Limb (tissue), 2 donors: ENCODE results near the gene S100PBP.

Source experiments
- DNase-seq, 2 donors: peaks; one replicate each; pipeline ENCODE4 v3.0.0-alpha.2; 2016; ENCODE audit errors: extremely low spot score in 2 of 2

The S100PBP gene

DNA sequence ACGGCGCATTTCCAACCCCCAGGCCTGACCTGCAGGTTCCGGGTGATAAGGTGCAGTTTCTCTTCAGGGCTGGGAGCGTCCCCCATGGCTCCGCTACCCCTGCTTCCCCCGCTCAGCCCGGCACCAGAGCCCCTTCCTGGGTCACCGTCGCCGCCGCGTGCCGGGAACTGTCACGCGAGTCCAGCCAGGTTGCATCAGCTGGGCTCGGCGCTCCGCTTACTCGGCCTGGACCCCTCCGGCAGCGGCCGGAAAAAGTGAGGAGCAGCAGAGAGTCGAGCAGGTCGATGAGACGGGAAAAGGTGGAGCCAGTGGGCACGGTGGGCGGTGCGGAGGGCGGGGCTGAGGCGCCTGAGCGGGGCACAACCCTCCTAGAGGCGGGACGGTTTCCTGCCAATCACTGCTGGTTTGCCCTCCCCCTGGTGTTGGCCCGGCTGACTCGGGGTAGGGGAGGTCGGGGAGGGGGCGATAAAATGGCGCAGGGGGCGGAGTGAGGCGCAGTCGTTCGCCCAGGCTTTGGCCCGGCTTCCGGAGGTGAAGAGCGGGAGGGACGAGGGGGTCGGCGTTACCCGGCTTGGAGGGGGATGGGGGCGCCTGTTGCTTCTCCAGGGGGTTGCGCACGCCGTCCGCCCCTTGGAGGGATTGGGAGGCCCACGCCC lies at the start of gene S100PBP, which contains the start of gene YARS1:
Gene S100PBP (plus strand): TSS at position 495 of the 656 bp plus-strand sequence. CDS start 8,447 bp downstream, outside the sequence.
Gene YARS1 (minus strand): TSS at position 200 of the 656 bp plus-strand sequence. CDS start 114 bp downstream, at position 86.
- peak; percentile 98 to 100 for DNase-seq

DNA sequence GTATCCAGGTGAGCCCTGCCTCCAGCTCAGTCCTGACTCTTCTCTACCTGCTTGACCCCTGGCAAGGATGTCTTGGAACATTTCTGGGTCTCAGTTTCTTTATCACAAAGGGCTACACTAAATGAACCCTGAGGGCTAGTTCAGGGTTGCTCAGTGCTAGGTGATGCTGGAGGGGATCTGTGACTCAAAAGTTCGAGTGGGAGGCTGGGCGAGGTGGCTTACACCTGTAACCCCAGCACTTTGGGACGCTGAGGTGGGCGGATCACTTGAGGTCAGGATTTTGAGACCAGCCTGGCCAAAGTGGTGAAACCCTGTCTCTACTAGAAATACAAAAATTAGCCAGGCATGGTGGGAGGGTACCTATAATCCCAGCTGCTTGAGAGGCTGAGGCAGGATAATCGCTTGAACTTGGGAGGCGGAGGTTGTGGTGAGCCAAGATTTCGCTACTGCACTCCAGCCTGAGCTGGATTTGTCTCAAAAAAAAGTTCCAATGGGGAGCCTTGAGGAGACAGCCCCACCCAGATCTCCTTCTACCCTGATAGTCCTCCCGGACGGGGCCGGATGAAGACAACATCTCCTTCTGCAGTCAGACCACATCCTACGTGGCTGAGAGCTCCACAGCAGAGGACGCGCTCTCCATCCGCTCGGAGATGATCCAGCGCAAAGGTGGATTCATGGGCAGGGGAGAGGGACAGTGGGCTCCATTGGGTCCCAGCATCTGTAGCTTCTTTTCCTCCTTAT lies 49.2 kb upstream of the S100PBP start:
- DNase-seq = no peak

DNA sequence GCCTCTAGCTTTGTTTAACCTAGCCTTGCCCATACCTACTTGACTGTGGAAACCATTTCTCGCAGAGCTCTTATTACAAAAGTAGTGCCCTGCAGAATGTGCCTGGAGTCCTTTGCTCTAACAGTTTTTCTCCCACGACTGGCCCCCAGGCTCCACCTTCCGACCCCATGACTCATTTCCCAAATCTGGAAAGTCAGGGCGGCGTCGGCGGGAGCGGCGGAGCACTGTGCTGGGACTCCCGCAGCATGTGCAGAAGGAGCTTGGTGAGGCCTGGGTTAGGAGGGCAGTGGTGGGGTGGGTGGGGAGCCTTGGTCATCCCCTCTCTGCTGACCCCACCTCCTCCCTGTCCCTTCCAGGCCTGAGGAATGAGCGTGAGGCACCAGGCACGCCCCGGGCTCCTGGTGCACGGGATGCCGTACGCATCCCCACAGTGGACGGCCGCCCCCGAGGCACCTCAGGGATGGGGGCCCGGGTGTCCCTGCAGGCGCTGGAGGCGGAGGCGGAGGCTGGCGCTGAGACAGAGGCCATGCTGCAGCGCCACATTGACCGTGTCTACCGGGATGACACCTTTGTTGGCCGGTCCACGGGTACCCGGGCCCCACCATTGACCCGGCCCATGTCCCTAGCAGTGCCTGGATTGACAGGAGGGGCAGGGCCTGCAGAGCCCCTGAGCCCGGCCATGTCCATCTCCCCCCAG lies 47.8 kb upstream of the S100PBP start:
- DNase-seq = peak in 1 of 2 donors; percentile 37

DNA sequence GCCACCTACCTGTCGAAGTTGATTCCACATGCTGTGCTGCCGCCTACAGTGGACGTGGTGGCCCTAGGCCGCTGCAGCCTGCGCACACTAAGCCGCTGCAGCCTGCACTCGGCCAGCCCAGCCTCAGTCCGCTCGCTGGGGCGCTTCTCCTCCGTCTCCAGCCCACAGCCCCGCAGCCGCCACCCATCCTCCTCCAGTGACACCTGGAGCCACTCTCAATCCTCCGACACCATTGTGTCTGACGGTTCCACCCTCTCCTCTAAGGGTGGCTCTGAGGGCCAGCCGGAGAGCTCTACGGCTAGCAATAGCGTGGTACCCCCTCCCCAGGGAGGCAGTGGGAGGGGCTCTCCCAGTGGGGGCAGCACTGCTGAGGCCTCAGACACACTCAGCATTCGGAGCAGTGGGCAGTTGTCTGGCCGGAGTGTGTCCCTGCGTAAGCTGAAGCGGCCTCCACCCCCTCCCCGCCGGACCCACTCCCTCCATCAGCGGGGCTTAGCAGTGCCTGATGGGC lies 47.2 kb upstream of the S100PBP start:
- DNase-seq = peak in 1 of 2 donors; percentile 24

DNA sequence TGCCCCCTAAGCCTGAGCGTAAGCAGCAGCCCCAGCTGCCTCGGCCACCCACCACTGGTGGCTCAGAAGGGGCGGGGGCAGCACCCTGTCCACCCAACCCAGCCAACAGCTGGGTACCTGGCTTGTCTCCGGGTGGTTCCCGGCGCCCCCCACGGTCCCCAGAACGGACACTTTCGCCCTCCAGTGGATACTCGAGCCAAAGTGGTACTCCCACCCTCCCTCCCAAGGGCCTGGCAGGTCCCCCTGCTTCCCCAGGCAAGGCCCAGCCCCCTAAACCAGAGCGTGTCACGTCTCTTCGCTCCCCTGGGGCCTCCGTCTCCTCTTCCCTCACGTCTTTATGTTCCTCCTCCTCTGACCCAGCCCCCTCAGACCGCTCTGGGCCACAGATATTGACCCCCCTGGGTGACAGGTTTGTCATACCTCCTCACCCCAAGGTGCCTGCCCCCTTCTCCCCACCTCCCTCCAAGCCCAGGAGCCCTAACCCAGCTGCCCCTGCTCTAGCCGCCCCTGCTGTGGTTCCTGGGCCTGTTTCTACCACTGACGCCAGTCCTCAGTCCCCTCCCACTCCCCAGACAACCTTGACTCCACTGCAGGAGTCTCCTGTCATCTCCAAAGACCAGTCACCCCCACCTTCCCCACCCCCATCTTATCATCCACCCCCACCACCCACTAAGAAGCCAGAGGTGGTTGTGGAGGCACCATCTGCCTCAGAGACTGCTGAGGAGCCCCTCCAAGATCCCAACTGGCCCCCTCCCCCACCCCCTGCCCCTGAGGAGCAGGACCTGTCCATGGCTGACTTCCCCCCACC lies 46.5 kb upstream of the S100PBP start:
- DNase-seq = peak in 1 of 2 donors; percentile 30

DNA sequence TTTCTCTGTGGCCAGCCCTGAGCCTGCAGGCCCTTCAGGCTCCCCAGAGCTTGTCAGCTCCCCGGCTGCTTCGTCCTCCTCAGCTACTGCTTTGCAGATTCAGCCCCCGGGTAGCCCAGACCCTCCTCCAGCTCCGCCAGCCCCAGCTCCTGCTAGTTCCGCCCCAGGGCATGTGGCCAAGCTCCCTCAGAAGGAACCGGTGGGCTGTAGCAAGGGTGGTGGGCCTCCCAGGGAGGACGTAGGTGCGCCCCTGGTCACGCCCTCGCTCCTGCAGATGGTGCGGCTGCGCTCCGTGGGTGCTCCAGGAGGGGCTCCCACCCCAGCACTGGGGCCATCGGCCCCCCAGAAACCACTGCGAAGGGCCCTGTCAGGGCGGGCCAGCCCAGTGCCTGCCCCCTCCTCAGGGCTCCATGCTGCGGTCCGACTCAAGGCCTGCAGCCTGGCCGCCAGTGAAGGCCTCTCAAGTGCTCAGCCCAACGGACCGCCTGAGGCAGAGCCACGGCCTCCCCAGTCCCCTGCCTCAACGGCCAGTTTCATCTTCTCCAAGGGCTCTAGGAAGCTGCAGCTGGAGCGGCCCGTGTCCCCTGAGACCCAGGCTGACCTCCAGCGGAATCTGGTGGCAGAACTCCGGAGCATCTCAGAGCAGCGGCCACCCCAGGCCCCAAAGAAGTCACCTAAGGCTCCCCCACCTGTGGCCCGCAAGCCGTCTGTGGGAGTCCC lies 45.7 kb upstream of the S100PBP start:
- DNase-seq = peak in 1 of 2 donors; percentile 39

DNA sequence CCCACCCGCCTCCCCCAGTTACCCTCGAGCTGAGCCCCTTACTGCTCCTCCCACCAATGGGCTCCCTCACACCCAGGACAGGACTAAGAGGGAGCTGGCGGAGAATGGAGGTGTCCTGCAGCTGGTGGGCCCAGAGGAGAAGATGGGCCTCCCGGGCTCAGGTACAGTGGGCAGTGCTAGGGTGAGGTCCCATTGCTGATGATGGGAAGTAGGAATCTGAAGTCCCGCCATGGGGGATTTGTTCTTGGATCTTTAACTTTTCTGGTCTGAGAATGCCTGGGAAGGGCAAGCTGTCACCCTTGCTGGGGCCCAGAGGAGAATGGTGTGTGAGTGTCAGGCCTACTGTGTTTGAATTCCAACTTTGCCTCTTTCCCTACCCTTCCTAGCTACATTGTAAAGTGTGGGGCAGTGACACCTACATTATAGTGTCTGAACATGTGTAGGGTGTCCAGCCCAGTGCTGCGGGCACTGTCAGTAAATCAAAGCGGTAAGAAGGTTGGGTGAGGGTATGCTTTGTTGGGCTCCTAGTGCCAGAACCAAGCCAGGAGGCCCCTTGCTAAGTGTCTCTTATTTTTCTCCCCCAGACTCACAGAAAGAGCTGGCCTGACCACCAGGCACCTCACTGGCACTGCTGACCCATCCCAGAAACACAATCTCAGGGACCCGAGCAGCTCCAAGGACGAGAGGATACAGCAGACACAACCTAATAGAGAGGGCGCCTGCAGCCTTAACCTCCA lies 45.0 kb upstream of the S100PBP start:
- no peak for DNase-seq

DNA sequence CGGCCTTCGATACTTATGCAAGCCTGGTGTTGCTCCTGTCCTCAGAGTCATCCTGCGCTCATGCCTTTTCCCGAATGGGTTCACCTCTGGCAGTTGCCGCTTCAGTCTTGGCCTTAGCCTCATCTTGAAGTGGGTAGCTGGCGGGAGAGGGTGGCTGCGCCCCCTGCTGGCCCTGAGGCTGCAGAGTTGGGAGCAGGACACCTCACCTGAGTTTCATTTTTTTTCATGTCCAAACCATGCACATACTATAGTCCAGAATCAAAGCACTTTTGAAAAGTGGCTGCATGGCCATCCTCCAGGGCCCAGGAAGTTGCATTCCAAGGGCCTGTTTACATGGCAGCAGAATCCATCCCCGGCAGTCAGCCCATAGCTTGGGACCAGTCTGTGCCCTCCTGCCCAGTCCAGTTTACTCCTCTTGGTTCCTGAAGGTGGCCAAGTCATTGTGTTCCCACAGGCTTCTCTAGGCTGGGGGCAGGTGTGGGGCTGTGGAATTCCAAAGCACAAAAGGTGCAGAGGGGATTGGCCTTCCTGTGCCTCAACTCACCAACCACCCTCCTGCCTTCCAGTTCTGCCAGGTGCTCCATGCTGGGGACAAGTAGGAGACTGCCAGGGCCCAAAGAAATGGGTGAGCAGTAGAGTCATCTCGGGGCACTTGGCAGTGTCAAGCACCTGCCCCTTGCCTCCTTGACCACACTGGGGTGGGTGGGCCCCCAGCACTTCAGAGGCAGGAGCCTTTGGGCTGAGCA lies 44.3 kb upstream of the S100PBP start:
- peak; percentile 64 to 87 for DNase-seq

DNA sequence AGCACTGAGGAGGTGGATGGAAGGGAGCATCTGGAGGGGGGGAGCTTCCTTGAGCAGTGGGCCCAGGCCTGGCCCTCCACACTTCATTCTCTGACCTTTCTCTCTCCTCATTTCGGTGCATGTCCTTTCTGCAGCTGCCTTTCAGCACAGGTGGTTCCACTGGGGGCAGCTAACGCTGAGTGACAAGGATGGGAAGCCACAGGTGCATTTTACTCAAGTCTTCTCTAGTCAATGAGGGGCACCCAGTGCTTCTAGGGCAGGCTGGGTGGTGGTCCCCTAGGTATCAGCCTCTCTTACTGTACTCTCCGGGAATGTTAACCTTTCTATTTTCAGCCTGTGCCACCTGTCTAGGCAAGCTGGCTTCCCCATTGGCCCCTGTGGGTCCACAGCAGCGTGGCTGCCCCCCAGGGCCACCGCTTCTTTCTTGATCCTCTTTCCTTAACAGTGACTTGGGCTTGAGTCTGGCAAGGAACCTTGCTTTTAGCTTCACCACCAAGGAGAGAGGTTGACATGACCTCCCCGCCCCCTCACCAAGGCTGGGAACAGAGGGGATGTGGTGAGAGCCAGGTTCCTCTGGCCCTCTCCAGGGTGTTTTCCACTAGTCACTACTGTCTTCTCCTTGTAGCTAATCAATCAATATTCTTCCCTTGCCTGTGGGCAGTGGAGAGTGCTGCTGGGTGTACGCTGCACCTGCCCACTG lies 43.5 kb upstream of the S100PBP start:
- DNase-seq = no peak

DNA sequence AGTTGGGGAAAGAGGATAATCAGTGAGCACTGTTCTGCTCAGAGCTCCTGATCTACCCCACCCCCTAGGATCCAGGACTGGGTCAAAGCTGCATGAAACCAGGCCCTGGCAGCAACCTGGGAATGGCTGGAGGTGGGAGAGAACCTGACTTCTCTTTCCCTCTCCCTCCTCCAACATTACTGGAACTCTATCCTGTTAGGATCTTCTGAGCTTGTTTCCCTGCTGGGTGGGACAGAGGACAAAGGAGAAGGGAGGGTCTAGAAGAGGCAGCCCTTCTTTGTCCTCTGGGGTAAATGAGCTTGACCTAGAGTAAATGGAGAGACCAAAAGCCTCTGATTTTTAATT lies 43.0 kb upstream of the S100PBP start:
- no peak for DNase-seq

DNA sequence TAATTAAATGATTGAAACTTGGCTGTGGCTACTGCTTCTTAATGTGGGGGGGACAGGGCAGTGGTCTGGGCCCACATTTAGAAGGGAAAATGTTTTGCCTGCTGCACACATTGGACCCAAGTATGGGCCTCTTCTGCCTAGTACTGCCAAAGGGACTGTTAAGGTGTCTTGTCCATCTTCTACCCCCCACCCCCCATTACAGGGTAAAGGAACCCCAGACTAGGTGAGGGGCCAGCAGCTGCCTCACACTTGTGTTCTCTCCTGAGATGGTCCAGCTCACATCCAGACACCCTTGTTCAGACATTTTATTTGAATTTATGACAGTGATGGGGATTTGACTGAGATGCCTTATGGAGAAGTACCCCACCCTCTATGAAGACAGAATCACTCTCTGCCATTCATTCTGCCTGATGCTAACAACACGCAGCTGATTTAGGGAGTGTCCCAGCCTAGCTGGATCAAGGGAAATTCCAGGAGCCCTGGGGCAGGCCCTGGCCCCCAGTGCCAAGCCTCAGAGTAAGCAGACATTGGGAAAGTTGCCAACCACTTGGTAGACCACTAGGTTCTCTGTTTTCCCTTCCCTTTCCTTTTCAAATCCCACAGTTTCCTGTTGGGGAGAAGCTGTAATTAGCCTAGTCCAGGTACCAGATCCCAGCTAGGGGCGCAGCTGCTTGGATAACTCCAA lies 42.4 kb upstream of the S100PBP start:
- DNase-seq = peak; percentile 39 to 44

DNA sequence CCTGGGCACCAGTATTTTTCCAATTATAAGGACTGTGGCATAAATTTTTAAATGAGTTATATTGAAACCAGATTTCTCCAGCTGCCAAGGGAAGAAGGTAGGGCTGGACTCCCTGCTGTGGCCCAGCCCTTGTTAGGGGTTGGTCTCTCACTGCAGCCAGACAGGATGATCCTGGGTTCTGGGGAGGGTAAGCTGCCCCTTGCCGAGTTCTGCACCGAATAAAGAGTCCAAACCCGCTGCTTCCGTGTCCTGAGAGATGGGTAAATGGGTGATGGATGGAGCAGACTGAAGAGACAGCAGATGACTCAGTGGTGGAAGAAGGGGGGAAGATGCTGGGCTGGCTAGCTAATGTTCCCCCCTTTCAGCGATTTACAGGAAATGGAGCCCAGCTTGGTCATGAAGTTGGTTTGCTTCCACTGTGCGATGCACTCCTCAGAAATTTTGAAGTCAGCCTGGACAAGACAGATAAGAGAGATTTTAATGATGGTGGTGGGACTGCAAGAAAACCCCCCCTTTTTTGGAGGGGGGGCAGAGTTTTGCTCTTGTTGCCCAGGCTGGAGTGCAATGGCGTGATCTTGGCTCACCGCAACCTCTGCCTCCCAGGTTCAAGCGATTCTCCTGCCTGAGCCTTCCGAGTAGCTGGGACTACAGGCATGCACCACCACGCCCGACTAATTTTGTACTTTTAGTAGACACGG lies 41.7 kb upstream of the S100PBP start:
- no peak for DNase-seq

DNA sequence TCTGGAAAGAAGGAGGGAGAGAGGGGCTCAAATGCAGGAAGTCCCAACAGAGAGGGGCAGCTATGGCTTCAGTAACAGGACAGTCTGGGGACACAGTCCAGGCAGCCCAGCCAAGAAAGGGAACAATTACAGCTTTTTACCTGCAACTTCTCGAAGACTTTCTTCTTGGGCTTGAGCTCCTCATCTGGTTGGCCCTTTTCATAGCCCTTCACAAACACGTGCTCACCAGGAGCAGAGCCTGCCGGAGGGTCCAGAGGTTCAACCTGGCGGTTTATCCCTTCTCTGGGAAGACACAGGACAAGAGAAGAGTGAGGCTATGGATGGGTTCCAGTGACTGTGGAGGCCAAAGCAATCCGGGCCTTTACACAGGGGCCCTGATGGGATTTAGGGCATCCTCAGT lies 38.2 kb upstream of the S100PBP start:
- DNase-seq = no peak

DNA sequence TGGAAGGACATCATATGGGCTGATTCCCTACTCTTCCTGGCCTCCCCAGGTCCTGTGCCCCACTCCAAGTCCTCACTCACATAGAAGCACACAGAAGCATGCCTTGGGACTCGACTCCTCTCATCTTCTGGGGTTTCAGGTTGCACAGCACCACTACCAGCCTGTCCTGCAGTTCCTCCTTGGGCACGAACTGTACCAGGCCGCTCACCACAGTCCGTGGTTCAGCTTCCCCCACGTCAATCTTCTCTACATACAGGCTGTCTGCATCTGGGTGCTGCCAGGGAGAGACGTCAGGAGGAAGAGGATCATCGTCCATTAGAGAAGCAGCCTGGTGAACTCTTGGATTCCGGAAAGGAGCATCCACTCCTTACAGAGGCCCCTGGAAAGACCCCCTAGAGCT lies 37.4 kb upstream of the S100PBP start:
- DNase-seq = no peak

DNA sequence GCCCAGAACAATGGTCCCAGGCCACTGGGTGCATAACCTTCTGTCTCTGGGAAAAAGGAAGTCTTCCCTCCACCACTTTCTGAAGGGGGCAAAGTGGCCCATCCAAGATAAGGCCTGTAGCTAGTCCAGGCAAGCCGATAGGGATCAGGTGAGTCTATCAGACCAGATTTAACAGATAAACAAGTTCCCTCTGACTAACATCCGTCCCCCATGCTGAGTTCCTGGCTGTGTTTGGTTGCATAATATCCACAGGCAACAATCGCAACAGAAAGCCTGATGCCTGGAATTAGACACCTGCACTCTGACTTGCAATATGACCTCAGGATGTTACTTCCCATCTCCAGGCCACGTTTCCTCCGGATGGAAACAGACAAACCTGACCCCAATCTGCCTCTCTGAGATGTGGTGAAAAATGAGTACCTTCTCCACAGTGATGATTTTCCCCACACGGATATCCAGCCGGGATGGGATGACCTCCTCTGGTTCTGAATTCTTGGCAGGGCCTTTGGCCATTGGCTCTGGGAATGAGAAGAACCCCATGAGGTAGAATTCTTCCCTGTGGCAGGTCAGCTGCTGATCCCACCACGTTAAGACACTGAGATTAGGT lies 36.7 kb upstream of the S100PBP start:
- DNase-seq = no peak

DNA sequence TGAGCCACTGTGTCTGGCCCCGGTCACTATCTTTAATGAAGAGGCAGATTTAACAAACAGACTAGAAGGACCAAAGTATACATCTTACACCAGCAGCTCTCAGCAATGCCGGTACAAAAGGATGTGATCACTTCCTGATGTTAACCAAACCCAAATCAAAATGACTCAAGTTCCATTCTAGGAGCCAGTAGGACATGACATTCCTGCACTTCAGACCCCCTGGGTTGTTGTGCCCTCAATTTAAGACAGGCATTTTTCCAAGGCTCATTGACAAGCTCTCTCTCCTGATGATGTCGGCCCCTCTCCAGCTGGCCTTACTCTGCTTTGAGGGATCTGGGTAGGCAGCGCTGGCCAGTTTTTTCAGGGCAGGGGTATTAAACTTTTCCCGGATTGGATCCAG lies 35.4 kb upstream of the S100PBP start:
- DNase-seq = no peak

DNA sequence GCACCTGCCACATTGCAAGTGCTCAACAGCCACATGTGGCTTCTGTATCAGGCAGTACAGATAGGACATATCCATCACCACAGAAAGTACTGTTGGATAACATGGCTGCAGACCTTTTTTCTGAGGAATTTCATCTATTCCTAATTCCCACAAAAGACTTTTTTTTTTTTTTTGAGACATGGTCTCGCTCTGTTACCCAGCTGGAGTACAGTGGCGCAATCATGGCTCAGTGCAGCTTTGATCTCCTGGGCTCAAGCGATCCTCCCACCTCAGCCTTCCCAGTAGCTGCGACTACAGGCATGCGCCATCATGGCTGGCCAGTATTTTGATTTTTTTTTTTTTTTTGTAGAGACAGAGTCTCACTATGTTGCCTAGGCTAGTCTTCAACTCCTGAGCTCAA lies 33.6 kb upstream of the S100PBP start:
- no peak for DNase-seq
